Measurements from ENCODE around the gene PRDX6. TPM values are rescaled to one million over a fixed set of nuclear protein-coding genes. Genes with fewer than 3 reads are reported as not detected.
"Not testable (repeated sequence)": the region's sequence is repeated elsewhere in the genome, so short reads cannot be mapped to it uniquely, and the experiment has no call there.

PRDX6 gene
- total RNA-seq, 1 donor from 2014 or later: 163 TPM

DNA sequence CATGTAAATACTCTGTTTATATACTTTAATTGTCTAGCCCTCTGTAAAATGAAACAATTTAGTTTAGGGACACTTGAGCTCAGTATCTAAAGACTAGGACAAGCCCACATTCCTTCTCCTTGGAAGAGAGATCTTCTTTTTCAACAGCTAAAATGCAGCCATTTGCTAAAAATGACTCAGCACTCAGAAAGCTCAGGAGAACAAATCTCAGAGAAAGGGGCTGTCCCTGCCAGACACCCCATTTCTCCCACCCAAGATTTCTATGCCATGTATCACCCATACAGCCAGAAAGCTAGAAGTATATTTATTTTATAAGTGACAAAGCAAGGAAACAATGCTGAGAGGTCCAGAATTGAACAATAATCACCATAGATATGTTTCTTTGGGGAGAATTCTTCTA is 23.2 kb upstream of the PRDX6 start:
- TF ChIP-seq, protein P1, sequence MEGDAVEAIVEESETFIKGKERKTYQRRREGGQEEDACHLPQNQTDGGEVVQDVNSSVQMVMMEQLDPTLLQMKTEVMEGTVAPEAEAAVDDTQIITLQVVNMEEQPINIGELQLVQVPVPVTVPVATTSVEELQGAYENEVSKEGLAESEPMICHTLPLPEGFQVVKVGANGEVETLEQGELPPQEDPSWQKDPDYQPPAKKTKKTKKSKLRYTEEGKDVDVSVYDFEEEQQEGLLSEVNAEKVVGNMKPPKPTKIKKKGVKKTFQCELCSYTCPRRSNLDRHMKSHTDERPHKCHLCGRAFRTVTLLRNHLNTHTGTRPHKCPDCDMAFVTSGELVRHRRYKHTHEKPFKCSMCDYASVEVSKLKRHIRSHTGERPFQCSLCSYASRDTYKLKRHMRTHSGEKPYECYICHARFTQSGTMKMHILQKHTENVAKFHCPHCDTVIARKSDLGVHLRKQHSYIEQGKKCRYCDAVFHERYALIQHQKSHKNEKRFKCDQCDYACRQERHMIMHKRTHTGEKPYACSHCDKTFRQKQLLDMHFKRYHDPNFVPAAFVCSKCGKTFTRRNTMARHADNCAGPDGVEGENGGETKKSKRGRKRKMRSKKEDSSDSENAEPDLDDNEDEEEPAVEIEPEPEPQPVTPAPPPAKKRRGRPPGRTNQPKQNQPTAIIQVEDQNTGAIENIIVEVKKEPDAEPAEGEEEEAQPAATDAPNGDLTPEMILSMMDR (IDR thresholded peaks at IDR 0.05): no peak
- Histone ChIP-seq H3K36me3 (no peaks in the 10 kb centered on the region), H3K4me1 (no peaks in the 10 kb centered on the region), H3K9me3 (no peaks in the 10 kb centered on the region), H3K27ac (no peak overlapping the region), H3K27me3 (no peaks in the 10 kb centered on the region), H3K4me3 (no peak overlapping the region)
- no peak for DNase-seq (ENCODE audit: low spot score in 2 of 2)
- intact Hi-C loops (cut with DNase I): no loop called here

DNA sequence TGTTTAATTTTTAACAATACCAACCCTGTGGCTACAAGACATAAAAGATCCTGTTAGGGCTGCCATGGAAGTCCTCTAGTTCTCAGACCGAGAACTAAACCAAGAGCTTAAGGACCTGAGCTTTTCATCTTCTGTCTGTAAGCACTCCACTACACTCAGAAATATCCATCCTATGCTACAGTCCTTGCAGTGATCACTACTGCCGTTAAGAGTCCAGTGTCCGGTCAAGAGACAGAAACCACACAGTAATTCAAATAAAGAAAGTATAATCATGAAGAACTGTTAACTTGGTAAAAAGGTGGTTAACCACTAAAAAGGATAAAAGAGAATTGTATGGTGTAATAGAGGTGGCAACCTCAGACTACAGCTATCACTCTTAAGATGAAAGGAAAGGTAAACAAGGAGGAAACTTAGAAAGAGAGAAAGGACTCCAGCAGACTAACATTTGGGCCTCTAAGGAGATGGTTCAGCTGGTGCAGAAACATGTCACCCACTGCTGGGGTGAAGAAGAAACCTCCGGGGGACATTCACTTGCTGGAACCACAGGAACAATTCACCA is 22.1 kb upstream of the PRDX6 start:
- no peaks in the 10 kb centered on the region for H3K4me1 ChIP-seq
- no peaks in the 10 kb centered on the region for H3K9me3 ChIP-seq
- TF ChIP-seq, protein P1 (IDR thresholded peaks at IDR 0.05): no peak
- H3K27me3 ChIP-seq: no peaks in the 10 kb centered on the region
- H3K36me3 ChIP-seq: peaks cover 2 to 3% of the 10 kb centered on the region in 2 donors
- no peak for DNase-seq (ENCODE audit: low spot score in 2 of 2)
- intact Hi-C loops (cut with DNase I): no loop called here
- no peak overlapping the region for H3K4me3 ChIP-seq
- H3K27ac ChIP-seq: no peak overlapping the region

DNA sequence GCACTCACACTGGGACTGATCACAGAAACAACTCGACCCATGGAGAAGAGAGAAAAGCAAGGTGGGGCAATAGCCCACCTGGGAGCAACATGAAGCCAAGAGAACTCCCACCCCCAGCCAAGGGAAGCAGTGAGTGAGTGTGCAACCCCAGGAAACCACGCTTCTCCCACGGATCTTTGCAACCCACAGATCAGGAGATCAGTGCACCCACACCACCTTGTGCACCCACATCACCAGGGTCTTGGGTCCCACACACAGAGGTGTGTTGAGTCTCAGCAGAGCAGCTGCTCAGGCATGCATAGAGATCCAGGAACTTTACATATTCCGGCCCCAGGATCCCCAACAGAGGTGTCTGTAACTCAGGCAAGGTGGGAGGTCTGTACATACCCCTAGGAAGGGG is 17.2 kb upstream of the PRDX6 start:
- TF ChIP-seq, protein P1 (IDR thresholded peaks at IDR 0.05): no peak
- Histone ChIP-seq H3K9me3 (no peaks in the 10 kb centered on the region), H3K4me1 (no peaks in the 10 kb centered on the region), H3K4me3 (no peak overlapping the region), H3K36me3 (peaks cover 14 to 26% of the 10 kb centered on the region in 2 donors), H3K27ac (no peak overlapping the region), H3K27me3 (no peaks in the 10 kb centered on the region)
- intact Hi-C loops (cut with DNase I): no loop called here
- DNase-seq (ENCODE audit: low spot score in 2 of 2): no peak

DNA sequence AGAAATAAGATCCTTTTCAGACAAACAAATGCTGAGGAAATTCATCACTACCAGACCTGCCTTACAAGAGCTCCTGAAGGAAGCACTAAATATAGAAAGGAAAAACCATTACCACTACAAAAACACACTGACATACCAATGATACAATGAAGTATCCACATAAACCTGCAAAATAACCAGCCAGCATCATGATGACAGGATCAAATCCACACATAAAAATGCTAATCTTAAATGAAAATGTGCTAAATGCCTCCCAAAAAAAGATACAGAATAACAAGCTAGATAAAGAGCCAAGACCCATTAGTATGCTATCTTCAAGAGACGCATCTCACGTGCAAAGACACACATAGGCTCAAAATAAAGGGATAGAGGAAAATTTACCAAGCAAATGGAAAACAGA is 14.5 kb upstream of the PRDX6 start:
- H3K4me3 ChIP-seq; H3K27me3 ChIP-seq; H3K9me3 ChIP-seq; intact Hi-C loops (cut with DNase I); DNase-seq (ENCODE audit: low spot score in 2 of 2); H3K27ac ChIP-seq; H3K4me1 ChIP-seq: not testable (repeated sequence)
- H3K36me3 ChIP-seq: peaks cover 14 to 26% of the 10 kb centered on the region in 2 donors

DNA sequence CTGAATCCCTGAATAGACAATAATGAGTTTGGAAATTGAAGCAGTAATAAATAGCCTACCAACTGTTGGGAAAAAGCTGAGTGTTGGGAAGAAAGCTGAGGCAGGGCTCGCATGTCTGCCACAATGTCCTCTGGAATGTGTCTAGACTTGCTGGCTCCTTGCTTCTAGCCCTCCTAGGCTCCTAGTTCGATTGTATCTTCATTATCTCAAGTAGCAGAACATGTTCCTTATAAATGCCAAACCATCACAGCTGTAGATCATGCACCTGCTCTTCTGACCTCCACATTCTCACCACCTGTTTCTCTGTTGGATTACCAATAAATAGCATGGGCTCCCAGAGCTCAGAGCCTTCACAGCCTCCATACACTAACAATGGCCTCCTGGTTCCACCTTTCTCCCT is 12.9 kb upstream of the PRDX6 start:
- H3K36me3 ChIP-seq: peaks cover 14 to 26% of the 10 kb centered on the region in 2 donors
- H3K27ac ChIP-seq; H3K9me3 ChIP-seq; H3K4me1 ChIP-seq; intact Hi-C loops (cut with DNase I); H3K27me3 ChIP-seq; DNase-seq (ENCODE audit: low spot score in 2 of 2); H3K4me3 ChIP-seq: not testable (repeated sequence)

DNA sequence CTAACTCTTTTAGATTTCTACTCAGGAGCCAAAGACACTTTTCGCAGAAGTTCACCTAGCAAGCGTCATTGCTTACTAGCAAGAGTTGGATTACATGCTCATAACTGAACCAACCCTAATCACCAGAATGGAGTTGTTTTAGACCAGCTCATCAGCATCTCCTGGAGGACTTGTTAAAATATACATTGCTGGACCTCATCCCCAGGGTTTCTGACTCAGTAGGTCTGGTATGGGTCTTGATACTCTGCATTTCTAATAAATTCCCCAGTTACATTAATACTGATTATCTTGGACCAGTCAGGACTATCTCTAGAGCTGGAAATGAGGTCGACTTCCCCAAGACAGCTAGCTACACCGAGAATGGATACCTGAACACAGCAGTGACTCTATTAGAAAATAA is 9.7 kb upstream of the PRDX6 start:
- no peaks in the 10 kb centered on the region for H3K4me1 ChIP-seq
- TF ChIP-seq, protein P1 (IDR thresholded peaks at IDR 0.05): no peak
- intact Hi-C loops (cut with DNase I): no loop called here
- H3K27ac ChIP-seq: no peak overlapping the region
- DNase-seq (ENCODE audit: low spot score in 2 of 2): no peak
- no peaks in the 10 kb centered on the region for H3K9me3 ChIP-seq
- H3K27me3 ChIP-seq: no peaks in the 10 kb centered on the region
- no peak overlapping the region for H3K4me3 ChIP-seq
- H3K36me3 ChIP-seq: peaks cover 0 to under 1% of the 10 kb centered on the region in 2 donors

DNA sequence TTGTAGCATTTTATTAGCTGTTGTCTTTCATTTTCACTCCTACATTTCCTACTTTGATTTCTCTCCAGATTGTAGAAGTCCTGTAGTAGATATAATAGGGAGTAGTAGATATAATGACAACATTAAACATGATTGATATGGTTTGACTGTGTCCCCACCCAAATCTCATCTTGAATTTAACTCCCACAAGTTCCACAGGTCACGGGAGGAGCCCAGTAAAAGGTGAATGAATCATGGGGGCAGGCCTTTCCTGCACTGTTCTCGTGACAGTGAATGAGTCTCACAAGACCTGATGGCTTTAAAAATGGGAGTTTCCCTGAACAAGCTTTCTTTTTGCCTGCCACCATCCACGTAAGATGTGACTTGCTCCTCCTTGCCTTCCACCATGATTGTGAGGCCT is 7.5 kb upstream of the PRDX6 start:
- TF ChIP-seq, protein P1 (IDR thresholded peaks at IDR 0.05): no peak
- Histone ChIP-seq H3K9me3 (no peaks in the 10 kb centered on the region), H3K4me3 (no peak overlapping the region), H3K27ac (no peak overlapping the region), H3K4me1 (peaks cover 0 to 8% of the 10 kb centered on the region in 2 donors), H3K36me3 (no peaks in the 10 kb centered on the region), H3K27me3 (no peaks in the 10 kb centered on the region)
- intact Hi-C loops (cut with DNase I): loop anchor here (5.0 to 10.0 kb wide), 3 partner anchors 303 to 1535 kb away; no protein-coding TSS in a partner anchor
- no peak for DNase-seq (ENCODE audit: low spot score in 2 of 2)

All from ascending aorta (tissue), 2 donors.